ENCODE measurements around the gene UNC45A. TPM values are rescaled to one million over a fixed set of nuclear protein-coding genes. Genes with fewer than 3 reads are reported as not detected.

UNC45A gene
- total RNA-seq, 2 donors from 2014 or later = 42.8 to 85.0 TPM

DNA sequence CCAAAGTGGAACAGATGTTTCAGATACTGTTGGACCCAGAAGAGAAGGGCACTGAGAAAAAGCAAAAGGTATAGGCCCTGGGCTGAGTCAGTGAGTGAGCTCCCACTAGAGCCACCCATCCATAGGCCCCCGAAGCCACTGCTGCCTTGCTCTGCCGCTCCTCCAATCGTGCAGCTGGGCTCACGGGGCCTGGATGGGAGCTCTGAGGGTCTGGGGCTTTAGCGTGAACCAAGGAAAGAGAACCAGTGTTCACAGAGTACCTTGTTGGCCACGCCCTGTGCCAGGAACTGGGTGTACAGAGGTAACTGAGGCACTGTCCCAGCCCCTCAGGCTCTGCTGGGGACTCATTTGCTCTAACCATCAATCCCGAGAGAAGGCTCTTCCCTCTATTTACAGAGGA lies 4.7 kb downstream of the UNC45A start:
- Histone ChIP-seq H3K4me1 (peaks cover 18% of the 10 kb centered on the region), H3K27ac (no peak overlapping the region), H3K27me3 (no peaks in the 10 kb centered on the region), H3K4me3 (no peak overlapping the region), H3K36me3 (replicated peaks in 1 of 2; ENCODE audit: insufficient read depth in 1 of 2, low read depth in 2 of 2) (peaks cover 12 to 25% of the 10 kb centered on the region in 2 donors), H3K9me3 (no peaks in the 10 kb centered on the region)
- TF ChIP-seq, protein P1, sequence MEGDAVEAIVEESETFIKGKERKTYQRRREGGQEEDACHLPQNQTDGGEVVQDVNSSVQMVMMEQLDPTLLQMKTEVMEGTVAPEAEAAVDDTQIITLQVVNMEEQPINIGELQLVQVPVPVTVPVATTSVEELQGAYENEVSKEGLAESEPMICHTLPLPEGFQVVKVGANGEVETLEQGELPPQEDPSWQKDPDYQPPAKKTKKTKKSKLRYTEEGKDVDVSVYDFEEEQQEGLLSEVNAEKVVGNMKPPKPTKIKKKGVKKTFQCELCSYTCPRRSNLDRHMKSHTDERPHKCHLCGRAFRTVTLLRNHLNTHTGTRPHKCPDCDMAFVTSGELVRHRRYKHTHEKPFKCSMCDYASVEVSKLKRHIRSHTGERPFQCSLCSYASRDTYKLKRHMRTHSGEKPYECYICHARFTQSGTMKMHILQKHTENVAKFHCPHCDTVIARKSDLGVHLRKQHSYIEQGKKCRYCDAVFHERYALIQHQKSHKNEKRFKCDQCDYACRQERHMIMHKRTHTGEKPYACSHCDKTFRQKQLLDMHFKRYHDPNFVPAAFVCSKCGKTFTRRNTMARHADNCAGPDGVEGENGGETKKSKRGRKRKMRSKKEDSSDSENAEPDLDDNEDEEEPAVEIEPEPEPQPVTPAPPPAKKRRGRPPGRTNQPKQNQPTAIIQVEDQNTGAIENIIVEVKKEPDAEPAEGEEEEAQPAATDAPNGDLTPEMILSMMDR (IDR thresholded peaks at IDR 0.05) = no peak
- no peak for TF ChIP-seq POLR2A (IDR thresholded peaks at IDR 0.05)
- no peak for DNase-seq
- 78 to 100% methylated on average over 3 to 7 of the region's 7 CpGs for WGBS, 2 donors
- no peak for ATAC-seq
- intact Hi-C loops (cut with DNase I) = no loop called here

DNA sequence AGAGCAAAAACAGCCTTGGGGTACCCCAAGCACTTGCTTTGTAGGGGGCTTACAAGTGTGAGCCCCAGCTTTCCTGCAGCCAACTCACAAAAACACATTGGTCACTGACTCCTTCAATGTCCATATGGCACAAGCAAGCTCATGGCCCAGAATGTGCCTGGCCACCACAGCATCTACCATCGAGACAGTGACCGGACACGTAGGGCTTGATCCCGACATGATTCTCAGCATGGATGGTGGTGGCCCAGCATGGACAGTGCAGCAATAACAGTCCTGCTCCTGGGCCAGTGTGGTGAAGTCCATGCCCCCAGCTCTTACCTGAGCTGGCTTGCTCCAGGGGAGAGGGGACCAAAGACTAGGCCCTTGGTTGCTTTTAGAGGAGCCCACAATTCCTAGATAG lies 6.0 kb downstream of the UNC45A start:
- DNase-seq = no peak
- 96% methylated on average over 4 of the region's 4 CpGs; no CpG with 5 or more reads in 1 of the 2 donors for WGBS, 2 donors
- ATAC-seq = no peak

DNA sequence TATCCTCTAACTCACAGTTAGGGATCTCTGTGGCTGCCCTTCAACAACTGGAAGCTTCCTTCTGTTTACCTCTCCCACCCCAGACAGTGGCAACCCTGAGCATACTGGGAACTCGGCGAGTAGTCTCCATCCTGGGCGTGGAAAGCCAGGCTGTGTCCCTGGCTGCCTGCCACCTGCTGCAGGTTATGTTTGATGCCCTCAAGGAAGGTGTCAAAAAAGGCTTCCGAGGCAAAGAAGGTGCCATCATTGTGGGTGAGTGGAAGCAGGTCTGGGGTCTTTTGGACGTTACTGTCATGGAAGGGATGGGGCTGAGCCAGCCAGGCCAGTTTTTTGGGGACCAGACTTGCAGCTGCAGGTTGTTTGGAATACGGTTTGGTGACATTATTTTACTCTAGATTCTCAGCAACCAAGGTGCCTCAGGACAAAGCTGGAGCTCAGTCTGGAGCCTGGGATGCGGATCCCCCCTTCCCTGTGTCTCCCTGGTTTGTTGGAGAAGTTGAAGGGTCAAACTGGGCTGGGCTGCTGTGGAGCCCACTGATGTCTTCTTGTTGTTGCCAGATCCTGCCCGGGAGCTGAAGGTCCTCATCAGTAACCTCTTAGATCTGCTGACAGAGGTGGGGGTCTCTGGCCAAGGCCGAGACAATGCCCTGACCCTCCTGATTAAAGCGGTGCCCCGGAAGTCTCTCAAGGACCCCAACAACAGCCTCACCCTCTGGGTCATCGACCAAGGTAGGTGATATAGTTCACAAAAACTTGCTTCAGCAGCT lies 7.5 kb downstream of the UNC45A start:
- Histone ChIP-seq H3K4me1 (no peaks in the 10 kb centered on the region), H3K4me3 (no peak overlapping the region), H3K27me3 (no peaks in the 10 kb centered on the region), H3K27ac (no peak overlapping the region), H3K9me3 (no peaks in the 10 kb centered on the region), H3K36me3 (replicated peaks in 1 of 2; ENCODE audit: insufficient read depth in 1 of 2, low read depth in 2 of 2) (peaks cover 25 to 36% of the 10 kb centered on the region in 2 donors)
- TF ChIP-seq POLR2A (IDR thresholded peaks at IDR 0.05) = no peak
- TF ChIP-seq, protein P1 (IDR thresholded peaks at IDR 0.05) = no peak
- no peak for DNase-seq
- ATAC-seq = no peak
- 83 to 92% methylated on average over 10 to 12 of the region's 12 CpGs for WGBS, 2 donors
- intact Hi-C loops (cut with DNase I) = no loop called here

More for the DNA sequence above, 6.0 kb downstream of the UNC45A start:
- H3K9me3 ChIP-seq = no peaks in the 10 kb centered on the region
- no peak overlapping the region for H3K4me3 ChIP-seq
- no peak overlapping the region for H3K27ac ChIP-seq
- intact Hi-C loops (cut with DNase I) = no loop called here
- peaks cover 11% of the 10 kb centered on the region for H3K4me1 ChIP-seq
- no peak for TF ChIP-seq POLR2A (IDR thresholded peaks at IDR 0.05)
- TF ChIP-seq, protein P1 (IDR thresholded peaks at IDR 0.05) = no peak
- no peaks in the 10 kb centered on the region for H3K27me3 ChIP-seq
- H3K36me3 ChIP-seq (replicated peaks in 1 of 2; ENCODE audit: insufficient read depth in 1 of 2, low read depth in 2 of 2) = peaks cover 16 to 29% of the 10 kb centered on the region in 2 donors

DNA sequence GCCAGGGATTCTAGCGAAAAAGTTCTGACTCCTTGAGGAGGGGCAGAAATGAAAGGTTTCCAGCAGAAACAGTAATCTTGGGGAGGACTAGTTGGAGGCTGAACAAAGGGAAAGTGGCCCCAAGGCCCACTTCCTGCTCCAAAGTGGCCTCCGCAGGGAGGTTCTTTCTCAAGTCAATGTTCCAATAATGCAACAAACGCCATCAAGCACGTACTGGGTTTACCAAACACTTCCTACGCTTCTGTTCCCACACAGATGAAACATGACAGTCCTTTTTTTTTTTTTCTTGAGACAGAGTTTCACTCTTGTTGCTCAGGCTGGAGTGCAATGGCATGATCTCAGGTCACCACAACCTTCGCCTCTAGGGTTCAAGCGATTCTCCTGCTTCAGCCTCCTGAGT lies 10.0 kb downstream of the UNC45A start:
- ATAC-seq (no peak), DNase-seq (no peak)
- H3K4me3 ChIP-seq = no peak overlapping the region
- intact Hi-C loops (cut with DNase I) = no loop called here
- no peak overlapping the region for H3K27ac ChIP-seq
- peaks cover 18 to 43% of the 10 kb centered on the region in 2 donors for H3K36me3 ChIP-seq (replicated peaks in 1 of 2; ENCODE audit: insufficient read depth in 1 of 2, low read depth in 2 of 2)
- no peak for TF ChIP-seq POLR2A (IDR thresholded peaks at IDR 0.05)
- TF ChIP-seq, protein P1 (IDR thresholded peaks at IDR 0.05) = no peak
- no peaks in the 10 kb centered on the region for H3K9me3 ChIP-seq
- no peaks in the 10 kb centered on the region for H3K27me3 ChIP-seq
- no peaks in the 10 kb centered on the region for H3K4me1 ChIP-seq
- WGBS, 2 donors = 86 to 96% methylated on average over 7 of the region's 7 CpGs

DNA sequence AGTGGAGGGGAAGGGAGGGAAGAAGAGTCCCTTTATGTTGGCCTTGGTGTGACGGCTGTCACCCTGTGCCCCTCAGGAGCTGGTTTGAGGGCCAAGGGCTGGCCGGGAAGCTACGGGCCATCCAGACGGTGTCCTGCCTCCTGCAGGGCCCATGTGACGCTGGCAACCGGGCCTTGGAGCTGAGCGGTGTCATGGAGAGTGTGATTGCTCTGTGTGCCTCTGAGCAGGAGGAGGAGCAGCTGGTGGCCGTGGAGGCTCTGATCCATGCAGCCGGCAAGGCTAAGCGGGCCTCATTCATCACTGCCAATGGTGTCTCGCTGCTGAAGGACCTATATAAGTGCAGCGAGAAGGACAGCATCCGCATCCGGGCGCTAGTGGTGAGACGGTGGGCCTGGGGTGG lies 11.5 kb downstream of the UNC45A start:
- DNase-seq = no peak
- Histone ChIP-seq H3K27me3 (no peaks in the 10 kb centered on the region), H3K4me3 (no peak overlapping the region), H3K4me1 (no peaks in the 10 kb centered on the region), H3K27ac (no peak overlapping the region), H3K9me3 (no peaks in the 10 kb centered on the region), H3K36me3 (replicated peaks in 1 of 2; ENCODE audit: insufficient read depth in 1 of 2, low read depth in 2 of 2) (peaks cover 17 to 38% of the 10 kb centered on the region in 2 donors)
- ATAC-seq = no peak
- WGBS, 2 donors = 93 to 96% methylated on average over 8 to 16 of the region's 16 CpGs
- no peak for TF ChIP-seq POLR2A (IDR thresholded peaks at IDR 0.05)
- TF ChIP-seq, protein P1 (IDR thresholded peaks at IDR 0.05) = no peak
- intact Hi-C loops (cut with DNase I) = no loop called here
